ENCODE measurements around the gene PHF8. TPM values are rescaled to one million over a fixed set of nuclear protein-coding genes. Genes with fewer than 3 reads are reported as not detected.
A peak's percentile ranks its signal among the peaks of the same experiment; 100 is the strongest.

The PHF8 gene
- total RNA-seq, 2 experiments from 2014 or later, result 51.7 to 53.2 TPM

GRCh38 chrX:53997724-53998123 is 46.5 kb downstream of the PHF8 start:
- intact Hi-C loops (cut with micrococcal nuclease), result no loop called here
- Mint-ChIP-seq H3K4me1 (ENCODE audit: low read depth) (no peaks in the 10 kb centered on the region), H3K4me3 (no peak overlapping the region), H3K9me3 (no peaks in the 10 kb centered on the region), H3K27ac (no peak overlapping the region), H3K36me3 (ENCODE audit: low read depth) (peaks cover 31% of the 10 kb centered on the region), H3K27me3 (ENCODE audit: low read depth) (no peaks in the 10 kb centered on the region)
- CTCF ChIA-PET, result no interaction called here
- DNase-seq, result no peak

GRCh38 chrX:53992589-53992988 is 51.7 kb downstream of the PHF8 start:
- Mint-ChIP-seq H3K27me3 (ENCODE audit: low read depth) (no peaks in the 10 kb centered on the region), H3K27ac (no peak overlapping the region), H3K4me1 (ENCODE audit: low read depth) (no peaks in the 10 kb centered on the region), H3K9me3 (no peaks in the 10 kb centered on the region), H3K36me3 (ENCODE audit: low read depth) (peaks cover 26% of the 10 kb centered on the region), H3K4me3 (no peak overlapping the region)
- CTCF ChIA-PET, result no interaction called here
- intact Hi-C loops (cut with micrococcal nuclease), result no loop called here
- DNase-seq, result no peak

GRCh38 chrX:53990171-53990570 is 54.1 kb downstream of the PHF8 start:
- Mint-ChIP-seq H3K9me3 (no peaks in the 10 kb centered on the region), H3K27me3 (ENCODE audit: low read depth) (no peaks in the 10 kb centered on the region), H3K4me1 (ENCODE audit: low read depth) (no peaks in the 10 kb centered on the region), H3K4me3 (no peak overlapping the region), H3K36me3 (ENCODE audit: low read depth) (peaks cover 25% of the 10 kb centered on the region), H3K27ac (no peak overlapping the region)
- CTCF ChIA-PET, result interaction anchor here (0.6 kb wide), 1 partner anchor 311 kb away, joined by 4 read pairs; no protein-coding TSS in a partner anchor
- intact Hi-C loops (cut with micrococcal nuclease), result no loop called here
- no peak for DNase-seq

GRCh38 chrX:53984895-53985294 is 59.4 kb downstream of the PHF8 start:
- no peak overlapping the region for H3K27ac Mint-ChIP-seq
- CTCF ChIA-PET, result interaction anchor here (0.6 kb wide), 1 partner anchor 172 kb away, joined by 4 read pairs; no protein-coding TSS in a partner anchor
- H3K4me1 Mint-ChIP-seq (ENCODE audit: low read depth), result no peaks in the 10 kb centered on the region
- intact Hi-C loops (cut with micrococcal nuclease), result no loop called here
- peaks cover 24% of the 10 kb centered on the region for H3K36me3 Mint-ChIP-seq (ENCODE audit: low read depth)
- no peaks in the 10 kb centered on the region for H3K9me3 Mint-ChIP-seq
- H3K27me3 Mint-ChIP-seq (ENCODE audit: low read depth), result no peaks in the 10 kb centered on the region
- DNase-seq, result no peak
- no peak overlapping the region for H3K4me3 Mint-ChIP-seq

GRCh38 chrX:53974529-53974928 is 69.7 kb downstream of the PHF8 start:
- H3K36me3 Mint-ChIP-seq (ENCODE audit: low read depth), result peaks cover 54% of the 10 kb centered on the region
- no peaks in the 10 kb centered on the region for H3K27me3 Mint-ChIP-seq (ENCODE audit: low read depth)
- intact Hi-C loops (cut with micrococcal nuclease), result no loop called here
- CTCF ChIA-PET, result no interaction called here
- peaks cover 4% of the 10 kb centered on the region for H3K4me1 Mint-ChIP-seq (ENCODE audit: low read depth)
- no peak overlapping the region for H3K4me3 Mint-ChIP-seq
- H3K9me3 Mint-ChIP-seq, result peaks cover 4% of the 10 kb centered on the region
- DNase-seq, result no peak
- H3K27ac Mint-ChIP-seq, result no peak overlapping the region

- CTCF ChIA-PET, result no interaction called here
- no peak for DNase-seq
- Mint-ChIP-seq H3K27ac (no peak overlapping the region), H3K36me3 (ENCODE audit: low read depth) (peaks cover 52% of the 10 kb centered on the region), H3K4me3 (no peak overlapping the region), H3K9me3 (peaks cover 4% of the 10 kb centered on the region), H3K27me3 (ENCODE audit: low read depth) (no peaks in the 10 kb centered on the region), H3K4me1 (ENCODE audit: low read depth) (peaks cover 4% of the 10 kb centered on the region)
- intact Hi-C loops (cut with micrococcal nuclease), result no loop called here
Measured at GRCh38 chrX:53969540-53969939, 74.7 kb downstream of the PHF8 start.

- Mint-ChIP-seq H3K4me1 (ENCODE audit: low read depth) (no peaks in the 10 kb centered on the region), H3K27ac (no peak overlapping the region), H3K36me3 (ENCODE audit: low read depth) (peaks cover 13% of the 10 kb centered on the region), H3K27me3 (ENCODE audit: low read depth) (no peaks in the 10 kb centered on the region), H3K4me3 (no peak overlapping the region), H3K9me3 (no peaks in the 10 kb centered on the region)
- intact Hi-C loops (cut with micrococcal nuclease), result no loop called here
- CTCF ChIA-PET, result no interaction called here
- no peak for DNase-seq
Measured at GRCh38 chrX:53950130-53950733, 94.0 kb downstream of the PHF8 start.

GRCh38 chrX:53940180-53940579 is 104.1 kb downstream of the PHF8 start:
- Mint-ChIP-seq H3K27me3 (ENCODE audit: low read depth) (no peaks in the 10 kb centered on the region), H3K9me3 (no peaks in the 10 kb centered on the region), H3K4me3 (no peak overlapping the region), H3K36me3 (ENCODE audit: low read depth) (peaks cover 30% of the 10 kb centered on the region), H3K27ac (no peak overlapping the region), H3K4me1 (ENCODE audit: low read depth) (peaks cover 15% of the 10 kb centered on the region)
- CTCF ChIA-PET, result no interaction called here
- DNase-seq, result no peak
- intact Hi-C loops (cut with micrococcal nuclease), result no loop called here

GRCh38 chrX:53939127-53939526 is 105.1 kb downstream of the PHF8 start:
- Mint-ChIP-seq H3K9me3 (no peaks in the 10 kb centered on the region), H3K4me1 (ENCODE audit: low read depth) (peaks cover 18% of the 10 kb centered on the region), H3K27me3 (ENCODE audit: low read depth) (no peaks in the 10 kb centered on the region), H3K36me3 (ENCODE audit: low read depth) (peaks cover 33% of the 10 kb centered on the region), H3K27ac (no peak overlapping the region), H3K4me3 (no peak overlapping the region)
- CTCF ChIA-PET, result no interaction called here
- intact Hi-C loops (cut with micrococcal nuclease), result no loop called here
- no peak for DNase-seq

GRCh38 chrX:53930515-53931380 is 113.5 kb downstream of the PHF8 start:
- no peaks in the 10 kb centered on the region for H3K27me3 Mint-ChIP-seq (ENCODE audit: low read depth)
- no peak overlapping the region for H3K4me3 Mint-ChIP-seq
- peaks cover 3% of the 10 kb centered on the region for H3K36me3 Mint-ChIP-seq (ENCODE audit: low read depth)
- no peaks in the 10 kb centered on the region for H3K9me3 Mint-ChIP-seq
- intact Hi-C loops (cut with micrococcal nuclease), result no loop called here
- CTCF ChIA-PET, result no interaction called here
- no peak overlapping the region for H3K27ac Mint-ChIP-seq
- peak; percentile 7 for DNase-seq
- peaks cover 13% of the 10 kb centered on the region for H3K4me1 Mint-ChIP-seq (ENCODE audit: low read depth)

- H3K27ac Mint-ChIP-seq, result no peak overlapping the region
- CTCF ChIA-PET, result no interaction called here
- no peaks in the 10 kb centered on the region for H3K27me3 Mint-ChIP-seq (ENCODE audit: low read depth)
- peaks cover 2% of the 10 kb centered on the region for H3K4me1 Mint-ChIP-seq (ENCODE audit: low read depth)
- no peaks in the 10 kb centered on the region for H3K36me3 Mint-ChIP-seq (ENCODE audit: low read depth)
- no peak for DNase-seq
- no peak overlapping the region for H3K4me3 Mint-ChIP-seq
- intact Hi-C loops (cut with micrococcal nuclease), result no loop called here
- H3K9me3 Mint-ChIP-seq, result no peaks in the 10 kb centered on the region
Measured at GRCh38 chrX:53926030-53926429, 118.2 kb downstream of the PHF8 start.

GRCh38 chrX:53918702-53919101 is 125.6 kb downstream of the PHF8 start:
- H3K36me3 Mint-ChIP-seq (ENCODE audit: low read depth), result no peaks in the 10 kb centered on the region
- intact Hi-C loops (cut with micrococcal nuclease), result no loop called here
- H3K4me1 Mint-ChIP-seq (ENCODE audit: low read depth), result no peaks in the 10 kb centered on the region
- DNase-seq, result no peak
- H3K9me3 Mint-ChIP-seq, result no peaks in the 10 kb centered on the region
- H3K27me3 Mint-ChIP-seq (ENCODE audit: low read depth), result no peaks in the 10 kb centered on the region
- no peak overlapping the region for H3K4me3 Mint-ChIP-seq
- H3K27ac Mint-ChIP-seq, result no peak overlapping the region
- CTCF ChIA-PET, result no interaction called here

GRCh38 chrX:53900623-53901022 is 143.7 kb downstream of the PHF8 start:
- H3K9me3 Mint-ChIP-seq, result peaks cover 2% of the 10 kb centered on the region
- H3K36me3 Mint-ChIP-seq (ENCODE audit: low read depth), result no peaks in the 10 kb centered on the region
- CTCF ChIA-PET, result no interaction called here
- no peak overlapping the region for H3K27ac Mint-ChIP-seq
- DNase-seq, result no peak
- no peaks in the 10 kb centered on the region for H3K27me3 Mint-ChIP-seq (ENCODE audit: low read depth)
- no peaks in the 10 kb centered on the region for H3K4me1 Mint-ChIP-seq (ENCODE audit: low read depth)
- no peak overlapping the region for H3K4me3 Mint-ChIP-seq
- intact Hi-C loops (cut with micrococcal nuclease), result no loop called here

Data from activated naive CD4-positive, alpha-beta T cell treated with anti-CD3 and anti-CD28 coated beads for 36 hours (primary cell).